Right lobe of liver (tissue), 6 donors: ENCODE results near the gene HDAC11. TPM values are rescaled to one million over a fixed set of nuclear protein-coding genes. Genes with fewer than 3 reads are reported as not detected.
"Not testable (repeated sequence)": the region's sequence is repeated elsewhere in the genome, so short reads cannot be mapped to it uniquely, and the experiment has no call there.

Experiments used
- ATAC-seq, 4 donors: fragments of 200-7000 bp; cut with Tn5 transposase; one replicate each; pipeline ENCODE4 v1.9.1; 2020; ENCODE audit warnings: mild to moderate bottlenecking in 4 of 4, moderate library complexity in 4 of 4
- DNase-seq, 3 donors: peaks; one replicate each; pipeline ENCODE4 v3.0.0-alpha.2; 2020
- H3K27ac ChIP-seq, 3 donors: fragments of 200-600 bp; one replicate each; pipeline ENCODE4 v1.8.0; 2022
- H3K27me3 ChIP-seq, 2 donors: fragments of 200-600 bp; one replicate each; pipeline ENCODE4 v1.8.0; 2022
- H3K36me3 ChIP-seq, 4 donors: fragments of 200-600 bp; sonication (generic) in 1 of 4; one replicate each; pipeline versions ENCODE4 v1.5.1 to v1.8.0; 2017 to 2022; ENCODE audit warnings: control low read depth in 1 of 4
- H3K4me1 ChIP-seq, 4 donors: fragments of 200-600 bp; sonication (generic) in 1 of 4; one replicate each; pipeline versions ENCODE4 v1.5.1 to v1.8.0; 2017 to 2022; ENCODE audit warnings: control low read depth in 1 of 4
- H3K4me3 ChIP-seq, 3 donors: fragments of 200-600 bp; one replicate each; pipeline ENCODE4 v1.8.0; 2022
- H3K9me3 ChIP-seq, 4 donors: fragments of 200-600 bp; sonication (generic) in 1 of 4; one replicate each; pipeline versions ENCODE4 v1.5.1 to v1.8.0; 2017 to 2022; ENCODE audit warnings: control low read depth in 1 of 4
- CTCF ChIP-seq, 4 donors: fragments of 200-600 bp in 3 of 4; fragments of 450-650 bp in 1 of 4; IDR thresholded peaks; one replicate each; pipeline versions ENCODE4 v1.5.1 to v1.8.0; 2016 to 2022; ENCODE audit warnings: antibody characterized with exemption in 4 of 4, mild to moderate bottlenecking in 2 of 4
- POLR2A ChIP-seq: fragments of 450-650 bp; IDR thresholded peaks from one replicate; pipeline ENCODE4 v1.6.1; 2017; ENCODE audit warnings: antibody characterized with exemption, mild to moderate bottlenecking
- WGBS: methylation state at CpG from one replicate; pipeline ENCODE4 v1.1.6; 2018; ENCODE audit warnings: low coverage, low lambda C conversion rate; ENCODE audit not compliant: insufficient coverage; ENCODE audit errors: missing lambda C conversion rate; 5-methylcytosine and 5-hydroxymethylcytosine counted together
- intact Hi-C, 2 donors: fragments of 100-400 bp; cut with DNase I; formaldehyde crosslinking; loops; one replicate each; pipeline versions ENCODE4 v1.11.2 to v1.14.1; 2022
- total RNA-seq, 6 experiments: library from RNA; depleted of rRNA in 2 of 6; stranded (reverse); fragments of >200 nt in 2 of 6; fragmentation: NEBNext Ultra II Directional in 3 of 6; extraction: Animal tissue kit (Norgen Biotek cat#: 25700) in 3 of 6; gene quantifications; one replicate each; pipeline versions ENCODE4 v1.1.0 to v1.2.4, GENCODE V29; 2016 to 2023
- donor health status: DM: no; HTN: yes; CAD: no.
- donor health status: DM: no; HTN: no; CAD: no.
- donor health status: DM: no; HTN: no; CAD: no.
- donor health status: DM: no; HTN: yes; CAD: no.
- donor health status: DM: no; HTN: yes; CAD: no.

The HDAC11 gene
- total RNA-seq, 6 experiments from 2014 or later: 2.2 to 10.8 (median 5.0) TPM

GRCh38 chr3:13440204-13440817 is 39.8 kb upstream of the HDAC11 start:
- 65% methylated on average over 4 of the region's 4 CpGs for WGBS
- no peaks in the 10 kb centered on the region for H3K9me3 ChIP-seq
- TF ChIP-seq CTCF (IDR thresholded peaks at IDR 0.05) (no peak), POLR2A (no peak)
- intact Hi-C loops: no loop called here
- H3K4me1 ChIP-seq: no peaks in the 10 kb centered on the region
- DNase-seq: no peak
- no peaks in the 10 kb centered on the region for H3K36me3 ChIP-seq
- ATAC-seq: no peak
- no peak overlapping the region for H3K27ac ChIP-seq
- H3K4me3 ChIP-seq: no peak overlapping the region
- no peaks in the 10 kb centered on the region for H3K27me3 ChIP-seq

DNA sequence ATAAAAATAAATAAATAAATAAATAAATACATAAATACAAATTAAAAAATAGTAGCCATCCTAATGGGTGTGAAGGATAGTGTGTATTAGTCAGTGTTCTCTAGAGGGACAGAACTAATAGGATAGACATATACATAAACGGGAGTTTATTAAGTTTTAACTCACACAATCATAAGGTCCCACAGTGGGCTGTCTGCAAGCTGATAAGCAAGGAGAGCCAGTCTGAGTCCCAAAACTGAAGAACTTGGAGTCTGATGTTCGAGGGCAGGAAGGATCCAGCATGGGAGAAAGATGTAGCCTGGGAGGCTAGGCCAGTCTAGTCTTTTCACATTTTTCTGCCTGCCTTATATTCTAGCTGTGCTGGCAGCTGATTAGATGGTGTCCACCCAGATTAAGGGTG is 37.2 kb upstream of the HDAC11 start:
- ATAC-seq, H3K27ac ChIP-seq, H3K9me3 ChIP-seq, intact Hi-C loops, H3K36me3 ChIP-seq, H3K4me3 ChIP-seq, H3K27me3 ChIP-seq, H3K4me1 ChIP-seq, DNase-seq: not testable (repeated sequence)
- WGBS: 83% methylated on average over 1 of the region's 2 CpGs

DNA sequence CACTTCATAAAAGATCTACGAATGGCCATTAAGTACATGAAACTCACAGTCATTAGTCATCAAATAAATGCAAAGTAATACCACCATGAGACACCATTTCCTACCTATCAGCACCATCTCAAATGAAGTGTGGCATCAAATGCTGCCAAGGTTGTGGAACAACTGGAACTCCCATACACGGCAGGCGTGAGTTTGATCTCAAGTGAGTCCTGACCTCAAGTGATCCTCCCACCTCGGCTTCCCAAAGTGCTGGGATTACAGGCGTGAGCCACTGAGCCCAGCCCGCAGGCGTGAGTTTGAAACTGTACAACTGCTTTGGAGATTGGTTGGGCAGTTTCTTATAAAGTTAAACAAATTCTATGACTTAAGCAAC is 28.8 kb upstream of the HDAC11 start:
- intact Hi-C loops: no loop called here

DNA sequence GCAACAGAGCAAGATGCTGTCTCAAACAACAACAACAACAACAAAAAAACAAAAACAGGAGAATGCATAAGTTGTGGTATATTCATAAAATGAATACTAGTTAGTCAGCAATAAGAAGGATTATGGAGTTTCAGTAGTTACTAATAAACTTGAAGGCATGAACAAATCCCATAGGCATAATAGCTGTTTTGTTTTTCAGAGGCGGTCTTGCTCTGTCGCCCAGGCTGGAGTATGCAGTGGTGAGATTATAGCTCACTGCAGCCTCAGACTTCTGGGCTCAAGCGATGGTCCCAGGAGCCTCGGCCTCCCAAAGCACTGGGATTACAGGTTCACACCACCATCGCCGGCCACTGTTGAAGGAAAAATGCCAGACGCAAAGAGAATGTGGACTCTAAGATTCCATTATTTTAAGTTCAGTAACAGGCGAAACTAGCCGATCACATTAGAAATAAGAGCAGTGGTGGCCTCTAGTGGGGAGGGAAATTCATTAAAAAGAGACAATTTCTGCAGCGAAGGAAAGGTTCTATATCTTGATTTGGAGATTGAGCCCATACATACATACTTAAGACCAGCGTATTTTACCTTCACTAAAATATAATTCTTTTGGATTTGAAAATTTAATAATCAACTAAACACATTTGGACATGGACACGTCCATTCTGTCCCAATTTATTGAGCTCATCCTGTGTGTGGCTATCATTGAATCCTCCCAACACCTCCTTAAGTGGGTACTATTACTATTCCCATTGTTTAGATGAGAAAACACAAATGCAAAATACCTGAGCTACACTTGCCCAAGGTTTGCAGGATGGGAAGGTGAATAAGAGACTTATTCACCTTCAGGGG is 27.4 kb upstream of the HDAC11 start:
- WGBS: 12% methylated on average over 12 of the region's 12 CpGs
- peak overlapping the region; percentile 90 to 96 (median 94) for H3K27ac ChIP-seq
- H3K9me3 ChIP-seq: no peaks in the 10 kb centered on the region
- H3K27me3 ChIP-seq: no peaks in the 10 kb centered on the region
- H3K4me3 ChIP-seq: peak overlapping the region; percentile 42 to 60 (median 50)
- peak in 2 of 3 donors; percentile 57 to 61 for DNase-seq
- TF ChIP-seq POLR2A: no peak
- TF ChIP-seq CTCF (IDR thresholded peaks at IDR 0.05): peak; percentile 62 to 74 (median 68)
- ATAC-seq: peak; percentile 61 to 69 (median 66)
- peaks cover 0 to 3% (median 0%) of the 10 kb centered on the region in 4 donors for H3K4me1 ChIP-seq
- H3K36me3 ChIP-seq: no peaks in the 10 kb centered on the region
- intact Hi-C loops: no loop called here

More for the DNA sequence above, 28.8 kb upstream of the HDAC11 start:
- H3K36me3 ChIP-seq: no peaks in the 10 kb centered on the region
- peaks cover 0 to 3% (median 0%) of the 10 kb centered on the region in 4 donors for H3K4me1 ChIP-seq
- no peak overlapping the region for H3K27ac ChIP-seq
- no peaks in the 10 kb centered on the region for H3K27me3 ChIP-seq
- 4% methylated on average over 4 of the region's 7 CpGs for WGBS
- DNase-seq: no peak
- peak overlapping the region; percentile 42 to 60 (median 50) for H3K4me3 ChIP-seq
- TF ChIP-seq CTCF (IDR thresholded peaks at IDR 0.05): no peak
- TF ChIP-seq POLR2A: no peak
- no peaks in the 10 kb centered on the region for H3K9me3 ChIP-seq
- peak; percentile 1 to 12 (median 3) for ATAC-seq

DNA sequence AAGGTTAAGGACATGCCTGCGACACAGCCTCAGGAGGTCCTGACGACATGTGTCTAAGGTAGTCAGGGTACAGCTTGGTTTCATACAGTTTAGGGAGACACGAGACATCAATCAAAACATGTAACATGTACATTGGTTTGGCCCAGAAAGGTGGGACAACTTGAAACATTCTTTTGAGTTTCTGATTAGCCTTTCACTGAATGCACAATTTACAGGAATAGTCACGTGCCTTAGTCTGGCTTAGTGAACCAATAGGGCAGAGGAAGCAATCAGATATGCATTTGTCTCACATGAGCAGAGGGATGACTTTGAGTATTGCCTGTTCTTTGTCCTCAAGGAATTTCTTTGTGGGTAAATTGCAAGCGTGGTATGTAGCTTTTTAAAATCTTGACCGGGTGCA is 24.5 kb upstream of the HDAC11 start:
- no peak overlapping the region for H3K4me3 ChIP-seq
- intact Hi-C loops: loop anchor here (5.0 kb wide), 2 partner anchors 358 to 363 kb away; no protein-coding TSS in a partner anchor
- no peak overlapping the region for H3K27ac ChIP-seq
- H3K4me1 ChIP-seq: peaks cover 0 to 3% (median 0%) of the 10 kb centered on the region in 4 donors
- DNase-seq: no peak
- H3K36me3 ChIP-seq: no peaks in the 10 kb centered on the region
- 77% methylated on average over 6 of the region's 6 CpGs for WGBS
- no peaks in the 10 kb centered on the region for H3K27me3 ChIP-seq
- H3K9me3 ChIP-seq: no peaks in the 10 kb centered on the region
- no peak for ATAC-seq
- no peak for TF ChIP-seq CTCF (IDR thresholded peaks at IDR 0.05)
- no peak for TF ChIP-seq POLR2A
